LNCAP (cell line): ENCODE data around the gene KNDC1.

Experiments
- CTCF ChIP-seq: fragments of 450-650 bp; IDR thresholded peaks from 2 replicates; pipeline ENCODE4 v1.5.1; 2017; ENCODE audit warnings: mild to moderate bottlenecking

Gene KNDC1

GRCh38 chr10:133206356-133207040 lies 46.5 kb downstream of the KNDC1 start:
- TF ChIP-seq CTCF = no peak

- TF ChIP-seq CTCF = no peak
These were observed 47.1 kb downstream of the KNDC1 start for GRCh38 chr10:133207041-133207600.

GRCh38 chr10:133207627-133208026 lies 47.6 kb downstream of the KNDC1 start:
- no peak for TF ChIP-seq CTCF

DNA sequence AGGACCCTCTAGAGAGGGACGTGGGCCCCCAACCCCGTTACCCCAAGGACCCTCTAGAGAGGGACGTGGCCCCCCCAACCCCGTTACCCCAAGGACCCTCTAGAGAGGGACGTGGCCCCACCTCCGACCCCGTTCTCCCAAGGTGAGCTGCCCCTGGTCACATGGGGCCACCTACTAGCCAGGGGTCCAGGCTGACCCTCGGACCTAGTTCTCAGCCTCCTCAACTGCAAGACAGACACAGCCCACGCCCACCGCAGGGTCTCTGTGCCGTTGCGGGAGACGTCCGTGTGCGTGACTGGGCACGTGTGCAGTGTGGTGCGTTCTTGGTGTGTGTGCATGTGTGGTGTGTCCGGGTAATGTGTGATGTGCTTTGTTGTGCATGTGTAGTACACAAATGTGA lies 48.4 kb downstream of the KNDC1 start:
- TF ChIP-seq CTCF = no peak

GRCh38 chr10:133209117-133209516 lies 49.1 kb downstream of the KNDC1 start:
- no peak for TF ChIP-seq CTCF

- TF ChIP-seq CTCF = no peak
These were observed 49.6 kb downstream of the KNDC1 start for GRCh38 chr10:133209641-133210040.

DNA sequence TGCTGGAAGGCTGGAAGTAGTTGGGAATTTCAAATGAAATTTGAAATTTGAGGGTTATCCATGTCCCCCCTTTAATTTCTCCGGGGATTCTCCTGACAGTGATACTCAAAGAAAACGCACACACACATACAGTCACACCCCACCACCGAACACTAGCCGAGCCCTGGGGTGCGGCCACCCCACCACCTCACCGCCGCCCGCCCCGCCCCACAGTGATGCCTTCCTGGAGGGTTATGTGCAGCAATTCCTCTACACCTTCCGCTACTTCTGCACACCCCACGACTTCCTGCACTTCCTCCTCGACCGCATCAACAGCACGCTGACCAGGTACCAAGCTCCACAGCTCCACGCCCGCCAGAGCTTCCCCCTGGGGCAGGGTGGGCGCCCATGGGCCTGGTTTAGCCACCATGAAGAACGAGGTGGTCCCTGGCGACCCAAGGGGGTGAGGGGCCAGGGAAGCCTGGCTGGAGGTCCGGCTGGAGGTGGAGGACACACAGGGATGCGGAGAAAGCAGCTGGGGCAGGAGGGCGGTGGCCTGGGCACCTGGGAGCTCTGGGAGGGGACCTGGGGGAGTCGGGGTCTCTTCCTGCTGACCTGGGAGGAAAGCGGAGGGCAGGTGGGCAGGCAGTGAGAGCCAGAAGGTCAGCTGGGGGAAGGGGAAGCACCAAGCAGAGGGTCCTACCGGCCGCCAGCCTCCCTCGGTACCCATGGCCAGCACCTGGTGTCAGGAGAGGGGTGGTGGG lies 50.5 kb downstream of the KNDC1 start:
- no peak for TF ChIP-seq CTCF
